HAP-1 (cell line): ENCODE data around the gene CREB1.

Experiments
- DNase-seq, 2 experiments: peaks; one replicate each; pipeline ENCODE4 v3.0.0-alpha.2; 2016 to 2020; ENCODE audit warnings: low spot score in 2 of 2
- H3K27me3 ChIP-seq: fragments of 250-450 bp; sonication (Bioruptor Pico); 2 replicates; pipeline ENCODE4 v1.5.1; 2020; ENCODE audit warnings: low read depth, mild to moderate bottlenecking, moderate library complexity
- H3K36me3 ChIP-seq: fragments of 250-450 bp; sonication (Bioruptor Pico); replicated peaks from 2 replicates; pipeline ENCODE4 v1.5.1; 2020; ENCODE audit warnings: mild to moderate bottlenecking
- H3K4me1 ChIP-seq: fragments of 250-450 bp; sonication (Bioruptor Pico); 2 replicates; pipeline ENCODE4 v1.5.1; 2020; ENCODE audit warnings: mild to moderate bottlenecking
- H3K4me3 ChIP-seq: fragments of 250-450 bp; sonication (Bioruptor Pico); 2 replicates; pipeline ENCODE4 v1.5.1; 2020; ENCODE audit warnings: mild to moderate bottlenecking, moderate library complexity
- H3K9me3 ChIP-seq: fragments of 250-450 bp; sonication (Bioruptor Pico); 2 replicates; pipeline ENCODE4 v1.5.1; 2020; ENCODE audit warnings: mild to moderate bottlenecking, moderate library complexity
- in situ Hi-C: fragments of 300-500 bp; cut with MboI; formaldehyde crosslinking; loops from 3 replicates; pipeline ENCODE4 v1.14.3; 2020; ENCODE audit warnings: low sequenced_read_pairs, inconsistent platforms, mixed read lengths

The CREB1 gene

GRCh38 chr2:207539470-207539869, 9.7 kb downstream of the CREB1 start:
- Histone ChIP-seq H3K27me3 (no peaks in the 10 kb centered on the region), H3K36me3 (no peaks in the 10 kb centered on the region), H3K4me1 (peaks cover 7% of the 10 kb centered on the region), H3K4me3 (no peak overlapping the region), H3K9me3 (no peaks in the 10 kb centered on the region)
- in situ Hi-C loops, result no loop called here
- DNase-seq, result no peak

GRCh38 chr2:207540431-207540830, 10.7 kb downstream of the CREB1 start:
- Histone ChIP-seq H3K9me3 (no peaks in the 10 kb centered on the region), H3K36me3 (no peaks in the 10 kb centered on the region), H3K4me3 (no peak overlapping the region), H3K27me3 (no peaks in the 10 kb centered on the region), H3K4me1 (peaks cover 7% of the 10 kb centered on the region; the same call in 1 of the 2 replicates)
- DNase-seq, result no peak
- in situ Hi-C loops, result no loop called here

GRCh38 chr2:207541933-207542332, 12.2 kb downstream of the CREB1 start:
- Histone ChIP-seq H3K4me3 (no peak overlapping the region), H3K9me3 (no peaks in the 10 kb centered on the region), H3K4me1 (peaks cover 7% of the 10 kb centered on the region; the same call in 1 of the 2 replicates), H3K27me3 (no peaks in the 10 kb centered on the region), H3K36me3 (no peaks in the 10 kb centered on the region)
- in situ Hi-C loops, result no loop called here
- no peak for DNase-seq

GRCh38 chr2:207543272-207543671, 13.5 kb downstream of the CREB1 start:
- H3K27me3 ChIP-seq, result no peaks in the 10 kb centered on the region
- H3K9me3 ChIP-seq, result no peaks in the 10 kb centered on the region
- in situ Hi-C loops, result no loop called here
- H3K36me3 ChIP-seq, result no peaks in the 10 kb centered on the region; the same call in 1 of the 2 replicates
- H3K4me1 ChIP-seq, result 0 out of 2 replicates have a peak, but pooled peaks cover 3% of the 10 kb centered on the region
- no peak overlapping the region for H3K4me3 ChIP-seq
- no peak for DNase-seq

- H3K27me3 ChIP-seq, result no peaks in the 10 kb centered on the region
- no peaks in the 10 kb centered on the region for H3K9me3 ChIP-seq
- no peaks in the 10 kb centered on the region; the same call in 1 of the 2 replicates for H3K36me3 ChIP-seq
- DNase-seq, result no peak
- H3K4me3 ChIP-seq, result no peak overlapping the region
- in situ Hi-C loops, result no loop called here
- H3K4me1 ChIP-seq, result peaks cover 3% of the 10 kb centered on the region; the same call in 1 of the 2 replicates
Measured at GRCh38 chr2:207546822-207547221, 17.1 kb downstream of the CREB1 start.

GRCh38 chr2:207549145-207549544, 19.4 kb downstream of the CREB1 start:
- Histone ChIP-seq H3K4me1 (peaks cover 3% of the 10 kb centered on the region; the same call in 1 of the 2 replicates), H3K4me3 (no peak overlapping the region), H3K36me3 (no peaks in the 10 kb centered on the region; the same call in 1 of the 2 replicates), H3K9me3 (no peaks in the 10 kb centered on the region), H3K27me3 (no peaks in the 10 kb centered on the region)
- in situ Hi-C loops, result no loop called here
- DNase-seq, result no peak

GRCh38 chr2:207558079-207558491, 28.3 kb downstream of the CREB1 start:
- DNase-seq, result no peak
- Histone ChIP-seq H3K27me3 (no peaks in the 10 kb centered on the region), H3K36me3 (peaks cover 25% of the 10 kb centered on the region), H3K4me1 (no peaks in the 10 kb centered on the region), H3K9me3 (no peaks in the 10 kb centered on the region), H3K4me3 (no peak overlapping the region)
- in situ Hi-C loops, result no loop called here

- H3K4me3 ChIP-seq, result no peak overlapping the region
- no peaks in the 10 kb centered on the region for H3K9me3 ChIP-seq
- no peaks in the 10 kb centered on the region for H3K27me3 ChIP-seq
- no peak for DNase-seq
- H3K36me3 ChIP-seq, result peaks cover 25% of the 10 kb centered on the region
- in situ Hi-C loops, result no loop called here
- H3K4me1 ChIP-seq, result no peaks in the 10 kb centered on the region
Measured at GRCh38 chr2:207561386-207562080, 31.8 kb downstream of the CREB1 start.

- Histone ChIP-seq H3K9me3 (no peaks in the 10 kb centered on the region), H3K4me1 (no peaks in the 10 kb centered on the region), H3K27me3 (no peaks in the 10 kb centered on the region), H3K4me3 (no peak overlapping the region), H3K36me3 (peaks cover 28% of the 10 kb centered on the region)
- DNase-seq, result no peak
- in situ Hi-C loops, result no loop called here
Measured at GRCh38 chr2:207565736-207566500, 36.2 kb downstream of the CREB1 start.

GRCh38 chr2:207567671-207568070, 37.9 kb downstream of the CREB1 start:
- in situ Hi-C loops, result no loop called here
- no peaks in the 10 kb centered on the region for H3K4me1 ChIP-seq
- peaks cover 24% of the 10 kb centered on the region for H3K36me3 ChIP-seq
- DNase-seq, result no peak
- H3K4me3 ChIP-seq, result no peak overlapping the region
- H3K27me3 ChIP-seq, result no peaks in the 10 kb centered on the region
- no peaks in the 10 kb centered on the region for H3K9me3 ChIP-seq

GRCh38 chr2:207571370-207571769, 41.6 kb downstream of the CREB1 start:
- in situ Hi-C loops, result no loop called here
- H3K9me3 ChIP-seq, result no peaks in the 10 kb centered on the region

GRCh38 chr2:207584952-207585351, 55.2 kb downstream of the CREB1 start:
- no peak for DNase-seq
- in situ Hi-C loops, result no loop called here
- Histone ChIP-seq H3K4me3 (no peak overlapping the region), H3K9me3 (no peaks in the 10 kb centered on the region), H3K27me3 (no peaks in the 10 kb centered on the region), H3K4me1 (peaks cover 9% of the 10 kb centered on the region), H3K36me3 (peaks cover 31% of the 10 kb centered on the region)

More at GRCh38 chr2:207571370-207571769, 41.6 kb downstream of the CREB1 start:
- Histone ChIP-seq H3K27me3 (no peaks in the 10 kb centered on the region), H3K36me3 (peaks cover 35% of the 10 kb centered on the region), H3K4me3 (no peak overlapping the region), H3K4me1 (no peaks in the 10 kb centered on the region)
- DNase-seq, result no peak

GRCh38 chr2:207587305-207587704, 57.5 kb downstream of the CREB1 start:
- no peak for DNase-seq
- in situ Hi-C loops, result no loop called here
- H3K9me3 ChIP-seq, result no peaks in the 10 kb centered on the region; the same call in 1 of the 2 replicates
- H3K27me3 ChIP-seq, result no peaks in the 10 kb centered on the region
- H3K4me3 ChIP-seq, result no peak overlapping the region
- H3K36me3 ChIP-seq, result peaks cover 31% of the 10 kb centered on the region
- peaks cover 9% of the 10 kb centered on the region for H3K4me1 ChIP-seq

- no peak for DNase-seq
- Histone ChIP-seq H3K9me3 (no peaks in the 10 kb centered on the region; the same call in 1 of the 2 replicates), H3K36me3 (peaks cover 33% of the 10 kb centered on the region), H3K4me1 (no peaks in the 10 kb centered on the region), H3K4me3 (no peak overlapping the region), H3K27me3 (no peaks in the 10 kb centered on the region)
- in situ Hi-C loops, result no loop called here
Measured at GRCh38 chr2:207589143-207589542, 59.4 kb downstream of the CREB1 start.
